Activated CD4-positive, CD25-positive, alpha-beta regulatory T cell treated with anti-CD3 and anti-CD28 coated beads, Interleukin-2, amount 50 U/mL, for 16 hours (primary cell): ENCODE measurements around the gene SLC25A28.
A peak's percentile ranks its signal among the peaks of the same experiment; 100 is the strongest.
"Not testable (repeated sequence)": the region's sequence is repeated elsewhere in the genome, so short reads cannot be mapped to it uniquely, and the experiment has no call there.

ENCODE experiments used
- DNase-seq: peaks from one replicate; pipeline ENCODE4 v3.0.0-alpha.2; 2020; ENCODE audit warnings: low read depth, low spot score

SLC25A28 gene

GRCh38 chr10:99628923-99629624 lies 8.8 kb upstream of the SLC25A28 start:
- DNase-seq = no peak

- DNase-seq = not testable (repeated sequence)
Measured at GRCh38 chr10:99625124-99625523, 4.9 kb upstream of the SLC25A28 start.

- DNase-seq = no peak
Measured at GRCh38 chr10:99623919-99624318, 3.7 kb upstream of the SLC25A28 start.

GRCh38 chr10:99621454-99622251 lies 1.4 kb upstream of the SLC25A28 start:
- no peak for DNase-seq

GRCh38 chr10:99620711-99621453 lies 643 bp upstream of the SLC25A28 start:
- DNase-seq = peak; percentile 87

- no peak for DNase-seq
Measured at GRCh38 chr10:99619090-99619800, 994 bp downstream of the SLC25A28 start.

- DNase-seq = no peak
Measured at GRCh38 chr10:99617696-99618095, 2.5 kb downstream of the SLC25A28 start.

GRCh38 chr10:99615426-99615825 lies 4.8 kb downstream of the SLC25A28 start:
- DNase-seq = no peak

- peak; percentile 3 for DNase-seq
Measured at GRCh38 chr10:99612167-99612831, 7.9 kb downstream of the SLC25A28 start.

GRCh38 chr10:99611326-99611725 lies 8.9 kb downstream of the SLC25A28 start:
- DNase-seq = no peak

GRCh38 chr10:99610221-99610620 lies 10.0 kb downstream of the SLC25A28 start:
- no peak for DNase-seq

GRCh38 chr10:99609186-99609585 lies 11.1 kb downstream of the SLC25A28 start:
- DNase-seq = no peak

GRCh38 chr10:99605351-99605750 lies 14.9 kb downstream of the SLC25A28 start:
- DNase-seq = no peak

GRCh38 chr10:99604862-99605261 lies 15.4 kb downstream of the SLC25A28 start:
- DNase-seq = no peak

- no peak for DNase-seq
Measured at GRCh38 chr10:99598781-99599509, 21.3 kb downstream of the SLC25A28 start.

- no peak for DNase-seq
Measured at GRCh38 chr10:99598011-99598410, 22.2 kb downstream of the SLC25A28 start.

GRCh38 chr10:99596708-99597107 lies 23.5 kb downstream of the SLC25A28 start:
- not testable (repeated sequence) for DNase-seq

GRCh38 chr10:99595770-99596465 lies 24.3 kb downstream of the SLC25A28 start:
- DNase-seq = no peak

- no peak for DNase-seq
Measured at GRCh38 chr10:99595236-99595635, 25.0 kb downstream of the SLC25A28 start.

GRCh38 chr10:99593312-99593711 lies 26.9 kb downstream of the SLC25A28 start:
- DNase-seq = no peak
